ENCODE measurements around the gene EXOC6B.

Gene EXOC6B

GRCh38 chr2:72399879-72400278 lies 426.0 kb downstream of the EXOC6B start:
- no peak overlapping the region for H4K91ac ChIP-seq (ENCODE audit: low read depth, low read length)
- no peak overlapping the region for H4K8ac ChIP-seq (ENCODE audit: low read depth, low read length)
- no peak overlapping the region for H4K12ac ChIP-seq (ENCODE audit: low read depth, low read length)
- no peak overlapping the region for H3K4me2 ChIP-seq (ENCODE audit: low read length)
- no peak overlapping the region for H3K14ac ChIP-seq (ENCODE audit: low read length)
- H3K18ac ChIP-seq (ENCODE audit: low read length) = no peak overlapping the region
- H3K9ac ChIP-seq (ENCODE audit: low read length) = no peak overlapping the region
- no peaks in the 10 kb centered on the region for H3K79me2 ChIP-seq (ENCODE audit: control insufficient read depth, insufficient read depth, low read length, poor library complexity)
- H3K4me1 ChIP-seq (ENCODE audit: control insufficient read depth in 1 of 2, insufficient read depth in 2 of 2, low read length in 2 of 2) = no peaks in the 10 kb centered on the region
- H3K36me3 ChIP-seq (ENCODE audit: control insufficient read depth in 1 of 2, insufficient read depth in 2 of 2, low read length in 2 of 2) = no peaks in the 10 kb centered on the region
- H2AFZ ChIP-seq (ENCODE audit: insufficient read depth, low read length, poor library complexity) = no peak overlapping the region
- no peaks in the 10 kb centered on the region for H3K79me1 ChIP-seq (ENCODE audit: low read length)
- H3K4ac ChIP-seq (ENCODE audit: low read depth, low read length) = no peak overlapping the region
- H3K27me3 ChIP-seq (ENCODE audit: insufficient read depth, low read length) = no peaks in the 10 kb centered on the region
- no peaks in the 10 kb centered on the region for H3K9me3 ChIP-seq (ENCODE audit: insufficient read depth, low read depth, low read length)
- DNase-seq = no peak
- H3K27ac ChIP-seq (ENCODE audit: low read depth, low read length) = no peak overlapping the region
- H2BK120ac ChIP-seq (ENCODE audit: insufficient read depth, low read length, poor library complexity) = no peak overlapping the region
- no peak overlapping the region for H2AK5ac ChIP-seq (ENCODE audit: low read length)
- H3K23ac ChIP-seq (ENCODE audit: low read length) = no peak overlapping the region
- H3K4me3 ChIP-seq (ENCODE audit: low read depth, low read length) = no peak overlapping the region
- no peak overlapping the region for H2BK12ac ChIP-seq (ENCODE audit: low read length)
- H2BK5ac ChIP-seq (ENCODE audit: low read depth, low read length, poor library complexity) = no peak overlapping the region

- H2BK12ac ChIP-seq (ENCODE audit: low read length) = no peak overlapping the region
- no peak overlapping the region for H3K4me3 ChIP-seq (ENCODE audit: low read depth, low read length)
- no peak overlapping the region for H3K23ac ChIP-seq (ENCODE audit: low read length)
- H3K14ac ChIP-seq (ENCODE audit: low read length) = no peak overlapping the region
- no peak overlapping the region for H3K4me2 ChIP-seq (ENCODE audit: low read length)
- H3K27ac ChIP-seq (ENCODE audit: low read depth, low read length) = no peak overlapping the region
- no peak overlapping the region for H2AFZ ChIP-seq (ENCODE audit: insufficient read depth, low read length, poor library complexity)
- no peak overlapping the region for H3K4ac ChIP-seq (ENCODE audit: low read depth, low read length)
- no peak for DNase-seq
- H2BK120ac ChIP-seq (ENCODE audit: insufficient read depth, low read length, poor library complexity) = no peak overlapping the region
- H3K79me2 ChIP-seq (ENCODE audit: control insufficient read depth, insufficient read depth, low read length, poor library complexity) = no peaks in the 10 kb centered on the region
- no CpG with 5 or more reads among the region's 1 CpG for WGBS (ENCODE audit: extremely low coverage, insufficient coverage, insufficient read length)
- H3K9me3 ChIP-seq (ENCODE audit: insufficient read depth, low read depth, low read length) = peaks cover 2% of the 10 kb centered on the region
- no peaks in the 10 kb centered on the region for H3K79me1 ChIP-seq (ENCODE audit: low read length)
- no peak overlapping the region for H4K8ac ChIP-seq (ENCODE audit: low read depth, low read length)
- no peak overlapping the region for H2BK5ac ChIP-seq (ENCODE audit: low read depth, low read length, poor library complexity)
- no peak overlapping the region for H4K91ac ChIP-seq (ENCODE audit: low read depth, low read length)
- H4K12ac ChIP-seq (ENCODE audit: low read depth, low read length) = no peak overlapping the region
- H3K4me1 ChIP-seq (ENCODE audit: control insufficient read depth in 1 of 2, insufficient read depth in 2 of 2, low read length in 2 of 2) = no peaks in the 10 kb centered on the region
- no peak overlapping the region for H3K9ac ChIP-seq (ENCODE audit: low read length)
- no peaks in the 10 kb centered on the region for H3K36me3 ChIP-seq (ENCODE audit: control insufficient read depth in 1 of 2, insufficient read depth in 2 of 2, low read length in 2 of 2)
- no peak overlapping the region for H2AK5ac ChIP-seq (ENCODE audit: low read length)
- no peaks in the 10 kb centered on the region for H3K27me3 ChIP-seq (ENCODE audit: insufficient read depth, low read length)
- no peak overlapping the region for H3K18ac ChIP-seq (ENCODE audit: low read length)
These were observed 430.7 kb downstream of the EXOC6B start for GRCh38 chr2:72395096-72395495.

DNA sequence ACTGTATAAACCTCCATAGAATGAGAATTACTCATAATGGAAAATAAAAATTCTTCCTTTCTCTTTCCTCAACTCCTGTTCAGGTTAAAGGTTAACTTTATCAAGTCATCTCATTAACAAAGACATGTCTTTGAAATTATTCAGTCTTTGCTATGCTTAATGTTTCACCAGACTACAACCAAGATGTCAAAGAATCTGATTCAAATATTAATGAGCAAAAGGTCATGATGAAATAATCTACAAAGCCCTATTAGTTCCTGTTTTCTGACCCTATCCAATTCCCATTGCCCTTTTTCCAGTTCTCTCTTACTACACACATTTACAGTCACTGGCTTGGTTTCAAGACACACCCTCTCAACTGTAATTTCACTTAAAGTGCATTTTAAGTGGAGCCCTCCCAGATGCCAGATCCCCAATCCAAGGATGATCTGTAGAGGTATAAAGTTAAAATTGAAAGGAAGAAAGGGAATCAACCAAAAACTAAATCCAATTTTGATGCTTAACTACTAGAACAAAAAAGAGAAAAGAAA lies 431.2 kb downstream of the EXOC6B start:
- no peak overlapping the region for H3K4ac ChIP-seq (ENCODE audit: low read depth, low read length)
- H4K12ac ChIP-seq (ENCODE audit: low read depth, low read length) = no peak overlapping the region
- no peak overlapping the region for H3K23ac ChIP-seq (ENCODE audit: low read length)
- H3K79me2 ChIP-seq (ENCODE audit: control insufficient read depth, insufficient read depth, low read length, poor library complexity) = no peaks in the 10 kb centered on the region
- no peak overlapping the region for H4K8ac ChIP-seq (ENCODE audit: low read depth, low read length)
- no peak overlapping the region for H3K27ac ChIP-seq (ENCODE audit: low read depth, low read length)
- no peak overlapping the region for H2AFZ ChIP-seq (ENCODE audit: insufficient read depth, low read length, poor library complexity)
- H2BK12ac ChIP-seq (ENCODE audit: low read length) = no peak overlapping the region
- H2BK120ac ChIP-seq (ENCODE audit: insufficient read depth, low read length, poor library complexity) = no peak overlapping the region
- H3K79me1 ChIP-seq (ENCODE audit: low read length) = no peaks in the 10 kb centered on the region
- no peak overlapping the region for H4K91ac ChIP-seq (ENCODE audit: low read depth, low read length)
- peaks cover 2% of the 10 kb centered on the region for H3K9me3 ChIP-seq (ENCODE audit: insufficient read depth, low read depth, low read length)
- H2BK5ac ChIP-seq (ENCODE audit: low read depth, low read length, poor library complexity) = no peak overlapping the region
- H2AK5ac ChIP-seq (ENCODE audit: low read length) = no peak overlapping the region
- H3K27me3 ChIP-seq (ENCODE audit: insufficient read depth, low read length) = no peaks in the 10 kb centered on the region
- H3K9ac ChIP-seq (ENCODE audit: low read length) = no peak overlapping the region
- no peak overlapping the region for H3K4me3 ChIP-seq (ENCODE audit: low read depth, low read length)
- DNase-seq = no peak
- no peaks in the 10 kb centered on the region for H3K36me3 ChIP-seq (ENCODE audit: control insufficient read depth in 1 of 2, insufficient read depth in 2 of 2, low read length in 2 of 2)
- no peak overlapping the region for H3K18ac ChIP-seq (ENCODE audit: low read length)
- H3K14ac ChIP-seq (ENCODE audit: low read length) = no peak overlapping the region
- H3K4me2 ChIP-seq (ENCODE audit: low read length) = no peak overlapping the region
- H3K4me1 ChIP-seq (ENCODE audit: control insufficient read depth in 1 of 2, insufficient read depth in 2 of 2, low read length in 2 of 2) = no peaks in the 10 kb centered on the region

GRCh38 chr2:72389447-72389846 lies 436.4 kb downstream of the EXOC6B start:
- H3K36me3 ChIP-seq (ENCODE audit: control insufficient read depth in 1 of 2, insufficient read depth in 2 of 2, low read length in 2 of 2) = peaks cover 0 to 4% of the 10 kb centered on the region in 2 experiments
- H3K27ac ChIP-seq (ENCODE audit: low read depth, low read length) = no peak overlapping the region
- H2AFZ ChIP-seq (ENCODE audit: insufficient read depth, low read length, poor library complexity) = no peak overlapping the region
- no peak for DNase-seq
- H3K18ac ChIP-seq (ENCODE audit: low read length) = no peak overlapping the region
- H3K4me2 ChIP-seq (ENCODE audit: low read length) = no peak overlapping the region
- no peak overlapping the region for H3K23ac ChIP-seq (ENCODE audit: low read length)
- no peak overlapping the region for H2BK5ac ChIP-seq (ENCODE audit: low read depth, low read length, poor library complexity)
- H3K9ac ChIP-seq (ENCODE audit: low read length) = no peak overlapping the region
- H2BK12ac ChIP-seq (ENCODE audit: low read length) = no peak overlapping the region
- no peaks in the 10 kb centered on the region for H3K4me1 ChIP-seq (ENCODE audit: control insufficient read depth in 1 of 2, insufficient read depth in 2 of 2, low read length in 2 of 2)
- no peak overlapping the region for H3K14ac ChIP-seq (ENCODE audit: low read length)
- H3K4me3 ChIP-seq (ENCODE audit: low read depth, low read length) = no peak overlapping the region
- H3K79me1 ChIP-seq (ENCODE audit: low read length) = no peaks in the 10 kb centered on the region
- H3K27me3 ChIP-seq (ENCODE audit: insufficient read depth, low read length) = no peaks in the 10 kb centered on the region
- no peak overlapping the region for H3K4ac ChIP-seq (ENCODE audit: low read depth, low read length)
- no CpG with 5 or more reads among the region's 2 CpGs for WGBS (ENCODE audit: extremely low coverage, insufficient coverage, insufficient read length)
- H4K91ac ChIP-seq (ENCODE audit: low read depth, low read length) = no peak overlapping the region
- H4K8ac ChIP-seq (ENCODE audit: low read depth, low read length) = no peak overlapping the region
- H3K79me2 ChIP-seq (ENCODE audit: control insufficient read depth, insufficient read depth, low read length, poor library complexity) = no peaks in the 10 kb centered on the region
- no peak overlapping the region for H2BK120ac ChIP-seq (ENCODE audit: insufficient read depth, low read length, poor library complexity)
- H2AK5ac ChIP-seq (ENCODE audit: low read length) = no peak overlapping the region
- H4K12ac ChIP-seq (ENCODE audit: low read depth, low read length) = no peak overlapping the region
- peaks cover 8% of the 10 kb centered on the region for H3K9me3 ChIP-seq (ENCODE audit: insufficient read depth, low read depth, low read length)
